ENCODE measurements around the gene MEOX1. TPM values are rescaled to one million over a fixed set of nuclear protein-coding genes. Genes with fewer than 3 reads are reported as not detected.

The MEOX1 gene
- total RNA-seq, 4 donors from 2014 or later: 2.7 to 6.4 (median 4.2) TPM

DNA sequence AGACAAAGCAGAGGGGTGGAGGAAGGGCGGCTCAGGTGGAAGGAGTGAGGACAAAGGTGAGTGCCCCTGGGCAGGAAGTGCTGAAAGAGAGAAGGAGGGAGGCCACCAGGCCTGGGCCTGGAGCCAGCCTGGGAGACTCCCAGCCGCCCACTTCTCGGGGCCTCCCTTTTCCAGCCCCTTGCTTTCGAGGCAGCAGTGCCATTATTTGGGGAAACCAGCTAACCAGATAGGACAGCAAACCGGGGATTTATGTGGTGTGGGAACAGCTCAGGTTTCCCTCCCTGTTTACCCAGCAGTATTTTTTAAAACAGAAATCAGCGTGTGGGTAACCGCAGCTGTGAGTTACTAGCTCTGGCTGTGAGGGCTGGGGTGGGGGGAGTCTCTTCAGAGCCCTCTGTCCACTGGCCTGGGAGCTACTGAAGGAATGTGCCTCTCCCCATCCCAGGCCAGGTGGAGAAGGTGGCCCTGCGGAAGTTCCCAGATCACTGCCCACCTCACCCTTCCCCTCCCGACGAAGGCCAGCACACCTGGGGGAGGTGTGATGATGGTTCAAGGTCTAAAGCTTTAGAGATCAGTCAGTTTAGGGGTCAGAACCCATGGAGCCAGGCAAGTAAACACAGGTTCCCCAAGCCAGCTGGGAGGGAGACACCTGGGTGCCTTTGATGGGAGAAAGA is 8.4 kb upstream of the MEOX1 start:
- Histone ChIP-seq H3K36me3 (no peaks in the 10 kb centered on the region), H3K27ac (no peak overlapping the region), H3K4me3 (no peak overlapping the region), H3K27me3 (no peaks in the 10 kb centered on the region), H3K4me1 (peaks cover 37% of the 10 kb centered on the region), H3K9me3 (no peaks in the 10 kb centered on the region)
- WGBS: 71% methylated on average over 9 of the region's 10 CpGs
- TF ChIP-seq POLR2AphosphoS5 (IDR thresholded peaks at IDR 0.05): no peak
- TF ChIP-seq, protein P1, sequence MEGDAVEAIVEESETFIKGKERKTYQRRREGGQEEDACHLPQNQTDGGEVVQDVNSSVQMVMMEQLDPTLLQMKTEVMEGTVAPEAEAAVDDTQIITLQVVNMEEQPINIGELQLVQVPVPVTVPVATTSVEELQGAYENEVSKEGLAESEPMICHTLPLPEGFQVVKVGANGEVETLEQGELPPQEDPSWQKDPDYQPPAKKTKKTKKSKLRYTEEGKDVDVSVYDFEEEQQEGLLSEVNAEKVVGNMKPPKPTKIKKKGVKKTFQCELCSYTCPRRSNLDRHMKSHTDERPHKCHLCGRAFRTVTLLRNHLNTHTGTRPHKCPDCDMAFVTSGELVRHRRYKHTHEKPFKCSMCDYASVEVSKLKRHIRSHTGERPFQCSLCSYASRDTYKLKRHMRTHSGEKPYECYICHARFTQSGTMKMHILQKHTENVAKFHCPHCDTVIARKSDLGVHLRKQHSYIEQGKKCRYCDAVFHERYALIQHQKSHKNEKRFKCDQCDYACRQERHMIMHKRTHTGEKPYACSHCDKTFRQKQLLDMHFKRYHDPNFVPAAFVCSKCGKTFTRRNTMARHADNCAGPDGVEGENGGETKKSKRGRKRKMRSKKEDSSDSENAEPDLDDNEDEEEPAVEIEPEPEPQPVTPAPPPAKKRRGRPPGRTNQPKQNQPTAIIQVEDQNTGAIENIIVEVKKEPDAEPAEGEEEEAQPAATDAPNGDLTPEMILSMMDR (IDR thresholded peaks at IDR 0.05): no peak
- TF ChIP-seq POLR2A (IDR thresholded peaks at IDR 0.05): no peak
- no peak for TF ChIP-seq EP300 (IDR thresholded peaks at IDR 0.05)
- DNase-seq (ENCODE audit: low spot score in 2 of 2): no peak

DNA sequence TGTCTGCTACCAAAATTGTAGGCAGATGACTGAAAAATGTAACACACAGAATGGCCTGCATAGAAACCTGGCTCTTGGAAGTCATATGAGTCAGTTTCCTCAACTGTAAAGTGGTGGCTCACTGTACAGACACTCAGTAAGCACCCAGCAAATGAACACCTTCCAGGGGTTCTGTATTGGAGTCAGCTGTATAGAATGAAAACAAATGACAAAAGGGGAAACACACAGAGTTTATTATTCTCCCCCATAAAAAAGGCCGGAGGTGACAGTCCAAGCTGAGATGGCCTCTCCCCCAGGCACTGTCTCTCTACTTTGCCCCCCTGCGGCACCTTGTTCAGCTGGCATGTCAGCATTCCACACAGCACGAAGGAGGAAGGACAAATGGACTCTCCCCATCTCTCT is 6.2 kb upstream of the MEOX1 start:
- H3K4me3 ChIP-seq: no peak overlapping the region
- H3K9me3 ChIP-seq: no peaks in the 10 kb centered on the region
- no peaks in the 10 kb centered on the region for H3K27me3 ChIP-seq
- TF ChIP-seq EP300 (IDR thresholded peaks at IDR 0.05) (no peak), POLR2AphosphoS5 (IDR thresholded peaks at IDR 0.05) (no peak), POLR2A (IDR thresholded peaks at IDR 0.05) (no peak)
- TF ChIP-seq, protein P1 (IDR thresholded peaks at IDR 0.05): no peak
- no peak overlapping the region for H3K27ac ChIP-seq
- DNase-seq (ENCODE audit: low spot score in 2 of 2): no peak
- H3K4me1 ChIP-seq: peaks cover 34% of the 10 kb centered on the region
- 75% methylated on average over 3 of the region's 3 CpGs for WGBS
- no peaks in the 10 kb centered on the region for H3K36me3 ChIP-seq

DNA sequence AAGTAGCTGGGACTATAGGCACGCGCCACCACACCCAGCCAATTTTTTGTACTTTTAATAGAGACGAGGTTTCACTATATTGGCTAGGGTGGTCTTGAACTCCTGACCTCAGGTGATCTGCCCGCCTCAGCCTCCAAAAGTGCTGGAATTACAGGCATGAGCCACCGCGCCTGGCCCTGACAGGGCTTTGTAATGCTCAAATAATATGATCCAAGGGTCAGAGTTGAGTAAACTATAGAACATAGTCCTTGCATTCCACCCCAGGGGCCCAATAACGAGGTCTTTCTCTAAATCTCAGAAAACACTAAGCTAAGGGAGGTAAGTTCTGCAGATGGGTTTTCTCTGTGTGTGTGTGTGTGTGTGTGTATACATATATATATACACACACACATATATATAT is 5.8 kb upstream of the MEOX1 start:
- H3K9me3 ChIP-seq: no peaks in the 10 kb centered on the region
- no peaks in the 10 kb centered on the region for H3K36me3 ChIP-seq
- no peak for DNase-seq (ENCODE audit: low spot score in 2 of 2)
- TF ChIP-seq EP300 (IDR thresholded peaks at IDR 0.05): no peak
- no peak overlapping the region for H3K27ac ChIP-seq
- 95% methylated on average over 5 of the region's 7 CpGs for WGBS
- H3K4me3 ChIP-seq: no peak overlapping the region
- H3K27me3 ChIP-seq: no peaks in the 10 kb centered on the region
- H3K4me1 ChIP-seq: peaks cover 38% of the 10 kb centered on the region

DNA sequence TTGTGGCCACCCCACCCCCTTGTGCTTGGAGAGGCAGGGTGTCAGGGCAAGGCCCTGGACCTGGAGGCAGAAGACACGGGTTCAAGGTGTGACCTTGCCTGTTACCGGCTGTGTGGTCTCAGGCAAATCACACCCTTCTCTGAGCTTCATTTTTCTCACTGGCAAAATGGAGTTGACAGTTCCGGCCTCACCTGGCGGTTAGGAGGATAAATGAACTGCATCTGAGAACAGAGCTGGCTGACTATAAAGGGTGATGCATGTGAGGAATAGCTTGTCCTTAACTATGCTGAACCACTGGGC is 4.2 kb upstream of the MEOX1 start:
- no peak for TF ChIP-seq EP300 (IDR thresholded peaks at IDR 0.05)
- TF ChIP-seq POLR2AphosphoS5 (IDR thresholded peaks at IDR 0.05): no peak
- no peak for TF ChIP-seq POLR2A (IDR thresholded peaks at IDR 0.05)
- TF ChIP-seq, protein P1 (IDR thresholded peaks at IDR 0.05): no peak
- no peak for DNase-seq (ENCODE audit: low spot score in 2 of 2)
- WGBS: 87% methylated on average over 3 of the region's 4 CpGs
- Histone ChIP-seq H3K27me3 (no peaks in the 10 kb centered on the region), H3K36me3 (no peaks in the 10 kb centered on the region), H3K4me3 (no peak overlapping the region), H3K27ac (no peak overlapping the region), H3K9me3 (no peaks in the 10 kb centered on the region), H3K4me1 (peaks cover 39% of the 10 kb centered on the region)

DNA sequence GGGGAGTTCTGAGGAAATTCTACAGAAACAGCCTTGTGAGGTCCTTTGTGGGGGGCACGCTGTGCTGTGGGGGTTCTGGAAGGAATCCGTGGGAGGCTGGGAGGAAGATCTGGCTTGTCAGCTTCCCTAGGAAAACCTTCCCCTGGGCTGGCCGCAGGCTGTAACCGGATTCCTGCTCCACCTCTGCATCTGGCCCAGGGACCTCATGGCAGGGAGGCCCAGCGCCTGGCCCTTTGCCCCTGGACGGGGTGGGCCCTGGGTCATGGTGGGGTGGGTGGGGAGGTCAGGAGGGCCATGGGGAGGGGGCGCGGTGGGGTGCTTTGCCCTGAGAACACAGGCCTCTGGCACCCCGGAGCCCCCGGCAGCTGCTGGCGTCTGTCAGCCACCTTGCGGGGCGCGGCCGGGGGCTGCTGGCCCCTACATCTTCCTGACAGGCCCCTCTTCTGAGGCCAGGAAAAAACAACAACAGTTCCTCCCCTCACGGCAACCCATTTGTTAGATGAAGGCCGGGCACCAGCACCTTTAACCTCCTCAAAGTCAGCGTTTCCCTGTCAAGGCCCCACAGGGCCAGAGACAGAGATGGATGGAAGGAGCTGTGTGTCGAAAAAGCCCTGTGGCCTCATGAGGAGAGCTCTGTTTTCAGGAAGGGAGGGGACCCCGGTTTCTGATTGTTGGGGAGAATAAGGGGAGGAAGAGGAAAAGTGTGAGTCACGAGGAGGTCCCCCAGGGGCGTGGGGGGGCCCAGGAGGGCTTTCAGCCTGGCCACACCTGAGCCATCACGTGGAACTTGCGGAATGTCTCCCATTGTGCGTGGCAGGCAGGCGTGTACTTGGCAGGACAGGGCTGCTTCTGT is 3.6 kb upstream of the MEOX1 start:
- no peak for DNase-seq (ENCODE audit: low spot score in 2 of 2)
- TF ChIP-seq POLR2AphosphoS5 (IDR thresholded peaks at IDR 0.05): no peak
- TF ChIP-seq POLR2A (IDR thresholded peaks at IDR 0.05): no peak
- TF ChIP-seq, protein P1 (IDR thresholded peaks at IDR 0.05): no peak
- TF ChIP-seq EP300 (IDR thresholded peaks at IDR 0.05): no peak
- 62% methylated on average over 23 of the region's 26 CpGs for WGBS
- Histone ChIP-seq H3K4me1 (peaks cover 33% of the 10 kb centered on the region), H3K27ac (peak overlapping the region; percentile 26), H3K4me3 (no peak overlapping the region), H3K9me3 (no peaks in the 10 kb centered on the region), H3K27me3 (no peaks in the 10 kb centered on the region), H3K36me3 (no peaks in the 10 kb centered on the region)

Measured in suprapubic skin (tissue), 4 donors.